Esophagus (tissue), 2 donors: ENCODE measurements around the gene FITM1. TPM values are rescaled to one million over a fixed set of nuclear protein-coding genes. Genes with fewer than 3 reads are reported as not detected.

Experiments
- H3K27ac ChIP-seq, 2 donors: one replicate each; pipeline ENCODE4 v1.5.1; 2013; ENCODE audit warnings: low read depth in 2 of 2, mild to moderate bottlenecking in 2 of 2, inconsistent platforms in 1 of 2, low read length in 1 of 2, moderate library complexity in 1 of 2
- H3K27me3 ChIP-seq, 2 donors: one replicate each; pipeline ENCODE4 v1.6.1; 2013; ENCODE audit warnings: low read length in 2 of 2, control low read depth in 1 of 2, mild to moderate bottlenecking in 1 of 2; ENCODE audit not compliant: insufficient read depth in 2 of 2, control insufficient read depth in 1 of 2
- H3K36me3 ChIP-seq, 2 donors: one replicate each; pipeline ENCODE4 v1.6.1; 2013; ENCODE audit warnings: low read length in 1 of 2; ENCODE audit not compliant: control insufficient read depth in 2 of 2, insufficient read depth in 2 of 2
- H3K4me1 ChIP-seq, 2 donors: one replicate each; pipeline ENCODE4 v1.6.1; 2013; ENCODE audit warnings: low read length in 1 of 2; ENCODE audit not compliant: control insufficient read depth in 2 of 2, insufficient read depth in 2 of 2
- H3K4me3 ChIP-seq, 2 donors: one replicate each; pipeline ENCODE4 v1.5.1; 2013; ENCODE audit warnings: low read length in 2 of 2, mild to moderate bottlenecking in 2 of 2, low read depth in 1 of 2, moderate library complexity in 1 of 2
- H3K9me3 ChIP-seq, 2 donors: one replicate each; pipeline ENCODE4 v1.6.1; 2013; ENCODE audit warnings: mild to moderate bottlenecking in 2 of 2, low read depth in 1 of 2, low read length in 1 of 2, moderate library complexity in 1 of 2; ENCODE audit not compliant: control insufficient read depth in 2 of 2, insufficient read depth in 1 of 2
- WGBS, 2 donors: extraction: QIAGEN DNeasy Blood & Tissue Kit; methylation state at CpG; one replicate each; pipeline ENCODE4 v1.1.7; 2013; 5-methylcytosine and 5-hydroxymethylcytosine counted together
- polyA plus RNA-seq, 2 donors: library from polyadenylated mRNA; stranded (reverse); fragments of 200-250 nt; gene quantifications; one replicate each; pipeline ENCODE4 v1.2.3, GENCODE V29; 2013
- donor health status: healthy with polysubstance abuse.
- donor health status: Bipolar disorder and iron deficiency.

Gene FITM1
- polyA plus RNA-seq, 2 donors: 0.60 to 1.1 TPM

DNA sequence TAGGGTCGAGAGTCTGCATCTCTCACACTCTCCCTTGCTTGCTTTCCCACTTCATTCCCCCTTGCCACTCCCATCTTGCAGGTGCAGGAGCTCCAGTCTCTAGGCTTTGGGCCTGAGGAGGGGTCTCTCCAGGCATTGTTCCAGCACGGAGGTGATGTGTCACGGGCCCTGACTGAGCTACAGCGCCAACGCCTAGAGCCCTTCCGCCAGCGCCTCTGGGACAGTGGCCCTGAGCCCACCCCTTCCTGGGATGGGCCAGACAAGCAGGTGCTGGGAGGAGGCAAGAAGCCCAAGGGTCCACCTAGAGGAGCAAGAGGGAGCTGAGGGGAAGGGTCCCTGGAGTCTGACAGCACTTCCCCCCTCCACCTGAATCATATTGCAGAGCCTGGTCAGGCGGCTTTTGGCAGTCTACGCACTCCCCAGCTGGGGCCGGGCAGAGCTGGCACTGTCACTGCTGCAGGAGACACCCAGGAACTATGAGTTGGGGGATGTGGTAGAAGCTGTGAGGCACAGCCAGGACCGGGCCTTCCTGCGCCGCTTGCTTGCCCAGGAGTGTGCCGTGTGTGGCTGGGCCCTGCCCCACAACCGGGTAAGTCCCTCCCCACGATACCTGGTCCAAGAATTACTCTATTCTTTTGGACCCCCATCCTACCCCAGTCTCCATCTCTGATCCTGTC, 21.1 kb downstream of the FITM1 start:
- 95% methylated on average over 16 of the region's 16 CpGs for WGBS, 2 donors
- H3K9me3 ChIP-seq: no peaks in the 10 kb centered on the region
- H3K27me3 ChIP-seq: no peaks in the 10 kb centered on the region
- H3K27ac ChIP-seq: no peak overlapping the region
- H3K4me3 ChIP-seq: no peak overlapping the region
- H3K4me1 ChIP-seq: peaks cover 0 to 8% of the 10 kb centered on the region in 2 donors
- H3K36me3 ChIP-seq: peaks cover 12 to 34% of the 10 kb centered on the region in 2 donors

- no peaks in the 10 kb centered on the region for H3K27me3 ChIP-seq
- peaks cover 0 to 6% of the 10 kb centered on the region in 2 donors for H3K4me1 ChIP-seq
- no peak overlapping the region for H3K27ac ChIP-seq
- no peaks in the 10 kb centered on the region for H3K9me3 ChIP-seq
- H3K4me3 ChIP-seq: no peak overlapping the region
- H3K36me3 ChIP-seq: peaks cover 22 to 47% of the 10 kb centered on the region in 2 donors
- WGBS, 2 donors: 95 to 96% methylated on average over 10 of the region's 10 CpGs
These were observed 24.6 kb downstream of the FITM1 start for GRCh38 chr14:24155100-24155499.

DNA sequence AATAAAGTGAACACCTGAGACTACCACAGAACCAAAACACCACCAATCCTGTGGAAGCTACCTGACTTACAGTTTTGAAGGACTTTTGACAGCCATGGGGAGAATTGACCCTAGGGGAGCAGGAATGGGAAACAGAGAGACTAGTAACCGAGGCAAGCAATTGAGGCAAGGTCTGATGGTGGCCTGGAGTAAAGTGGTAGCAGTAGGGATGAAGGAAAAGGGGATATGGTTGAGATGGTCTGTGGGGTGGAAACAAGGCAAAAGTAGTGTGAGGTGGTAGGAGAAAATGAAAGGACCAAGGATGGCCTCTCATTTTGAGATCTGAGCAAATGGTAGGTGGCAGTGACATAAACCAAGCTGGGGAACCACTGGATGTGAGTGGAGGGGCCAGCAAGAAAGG, 26.4 kb downstream of the FITM1 start:
- WGBS, 2 donors: 81 to 96% methylated on average over 1 of the region's 1 CpG
- H3K36me3 ChIP-seq: peaks cover 17 to 33% of the 10 kb centered on the region in 2 donors
- H3K27ac ChIP-seq: peak overlapping the region in 1 of 2 donors; percentile 43
- no peak overlapping the region for H3K4me3 ChIP-seq
- no peaks in the 10 kb centered on the region for H3K27me3 ChIP-seq
- H3K4me1 ChIP-seq: peaks cover 0 to 6% of the 10 kb centered on the region in 2 donors
- no peaks in the 10 kb centered on the region for H3K9me3 ChIP-seq

GRCh38 chr14:24157331-24157730, 26.9 kb downstream of the FITM1 start:
- H3K27me3 ChIP-seq: no peaks in the 10 kb centered on the region
- H3K36me3 ChIP-seq: peaks cover 17 to 32% of the 10 kb centered on the region in 2 donors
- no peaks in the 10 kb centered on the region for H3K9me3 ChIP-seq
- WGBS, 2 donors: 63 to 72% methylated on average over 12 of the region's 12 CpGs
- H3K27ac ChIP-seq: peak overlapping the region in 1 of 2 donors; percentile 43
- no peak overlapping the region for H3K4me3 ChIP-seq
- H3K4me1 ChIP-seq: peaks cover 0 to 11% of the 10 kb centered on the region in 2 donors

- H3K9me3 ChIP-seq: no peaks in the 10 kb centered on the region
- H3K27me3 ChIP-seq: no peaks in the 10 kb centered on the region
- H3K4me1 ChIP-seq: peaks cover 3 to 15% of the 10 kb centered on the region in 2 donors
- WGBS, 2 donors: 85 to 90% methylated on average over 11 of the region's 11 CpGs
- no peak overlapping the region for H3K4me3 ChIP-seq
- H3K36me3 ChIP-seq: peaks cover 34 to 50% of the 10 kb centered on the region in 2 donors
- peak overlapping the region in 1 of 2 donors; percentile 80 for H3K27ac ChIP-seq
These were observed 29.5 kb downstream of the FITM1 start for GRCh38 chr14:24159777-24160498.

DNA sequence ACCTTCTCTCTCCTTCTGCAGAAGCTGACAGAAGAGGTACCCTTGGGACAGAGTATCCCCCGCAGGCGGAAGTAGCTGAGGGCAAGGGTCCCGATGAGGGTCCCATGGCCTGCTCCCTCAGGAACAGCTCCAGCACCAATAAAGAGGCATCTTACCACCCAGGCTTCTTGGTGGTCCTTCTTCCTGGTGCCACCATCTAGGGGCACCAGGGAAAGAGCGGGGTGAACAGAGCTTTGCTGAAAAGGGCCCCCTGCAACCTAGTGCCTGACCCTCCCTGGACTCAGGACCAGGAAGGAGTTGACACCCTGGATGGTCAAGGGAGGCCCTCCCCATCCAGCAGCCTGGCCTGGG, 30.0 kb downstream of the FITM1 start:
- Histone ChIP-seq H3K27me3 (no peaks in the 10 kb centered on the region), H3K4me3 (no peak overlapping the region), H3K36me3 (peaks cover 35 to 49% of the 10 kb centered on the region in 2 donors), H3K4me1 (peaks cover 3 to 16% of the 10 kb centered on the region in 2 donors), H3K9me3 (no peaks in the 10 kb centered on the region), H3K27ac (peak overlapping the region; percentile 65 to 80)
- WGBS, 2 donors: 90 to 91% methylated on average over 4 of the region's 4 CpGs

DNA sequence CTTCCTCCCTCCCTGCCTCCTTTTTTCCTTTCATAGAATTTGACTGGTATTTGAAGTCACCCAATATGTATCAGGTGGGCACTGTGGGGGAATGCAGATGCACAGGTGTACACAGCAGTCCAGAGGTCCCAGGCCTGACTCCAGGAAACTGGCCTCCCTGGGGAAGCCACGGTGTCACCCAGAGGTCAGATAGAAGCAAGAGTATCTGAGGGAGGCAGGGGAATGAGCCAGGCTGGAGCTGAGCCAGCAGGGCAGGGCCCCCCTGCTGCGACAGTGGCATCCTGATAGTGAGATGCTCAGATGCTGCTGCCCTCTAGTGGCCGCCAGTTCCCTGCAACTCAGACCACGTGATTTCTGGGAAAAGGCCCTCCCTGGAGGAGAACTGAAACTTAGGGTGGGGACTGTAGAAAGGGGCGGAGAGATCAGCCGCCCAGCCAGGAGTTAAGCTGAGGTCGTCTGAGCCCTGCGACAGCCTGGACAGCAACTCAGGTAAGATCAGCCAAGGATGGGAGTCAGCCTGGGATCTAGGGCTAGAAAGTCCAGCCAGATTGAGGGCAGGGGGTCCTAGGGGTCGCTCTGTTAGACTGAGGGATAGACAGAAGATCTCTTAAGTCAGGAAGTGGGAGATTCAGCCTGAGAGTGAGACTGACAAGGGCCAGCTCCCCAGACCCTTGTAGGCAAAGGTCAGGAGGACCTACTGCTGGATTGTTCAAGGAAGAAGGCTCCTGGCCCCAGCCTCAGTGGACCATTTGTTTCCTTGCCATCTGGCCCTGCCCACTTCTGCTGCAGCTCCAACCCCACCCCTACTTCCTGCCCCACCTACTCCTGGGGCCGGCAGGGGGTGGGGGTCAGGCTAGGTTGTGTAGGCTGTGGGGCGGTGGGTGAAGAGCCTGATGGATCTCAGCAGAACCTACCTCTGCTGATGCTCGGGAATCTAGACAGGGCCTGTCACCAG, 30.7 kb downstream of the FITM1 start, which contains the start of gene IRF9:
TSS of gene IRF9 (plus strand) at position 416 of the 955 bp plus-strand sequence. CDS start 880 bp downstream, outside the sequence.
- no peaks in the 10 kb centered on the region for H3K9me3 ChIP-seq
- H3K27ac ChIP-seq: peak within 1 kb of the TSS; percentile 81 to 97
- peak within 1 kb of the TSS; percentile 62 for H3K4me3 ChIP-seq
- H3K27me3 ChIP-seq: no peaks in the 10 kb centered on the region
- peaks cover 6 to 16% of the 10 kb centered on the region in 2 donors for H3K4me1 ChIP-seq
- WGBS, 2 donors: 0% methylated on average over 12 of the region's 12 CpGs
- peaks cover 32 to 48% of the 10 kb centered on the region in 2 donors for H3K36me3 ChIP-seq

DNA sequence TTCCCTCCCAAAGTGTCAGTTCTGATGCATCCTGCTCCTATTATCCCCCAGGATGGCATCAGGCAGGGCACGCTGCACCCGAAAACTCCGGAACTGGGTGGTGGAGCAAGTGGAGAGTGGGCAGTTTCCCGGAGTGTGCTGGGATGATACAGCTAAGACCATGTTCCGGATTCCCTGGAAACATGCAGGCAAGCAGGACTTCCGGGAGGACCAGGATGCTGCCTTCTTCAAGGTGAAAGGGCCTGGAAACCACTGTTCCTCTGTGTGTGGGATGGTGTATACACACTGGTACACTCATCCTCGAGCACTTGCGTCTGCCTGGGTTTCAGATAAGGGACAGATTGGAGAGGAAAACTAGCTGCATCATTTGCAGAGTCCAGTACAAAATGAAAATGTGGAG, 31.6 kb downstream of the FITM1 start:
- peak overlapping the region; percentile 62 for H3K4me3 ChIP-seq
- WGBS, 2 donors: 18 to 27% methylated on average over 8 of the region's 8 CpGs
- peak overlapping the region; percentile 69 to 81 for H3K27ac ChIP-seq
- H3K27me3 ChIP-seq: no peaks in the 10 kb centered on the region
- no peaks in the 10 kb centered on the region for H3K9me3 ChIP-seq
- peaks cover 6 to 13% of the 10 kb centered on the region in 2 donors for H3K4me1 ChIP-seq
- H3K36me3 ChIP-seq: peaks cover 38 to 48% of the 10 kb centered on the region in 2 donors

DNA sequence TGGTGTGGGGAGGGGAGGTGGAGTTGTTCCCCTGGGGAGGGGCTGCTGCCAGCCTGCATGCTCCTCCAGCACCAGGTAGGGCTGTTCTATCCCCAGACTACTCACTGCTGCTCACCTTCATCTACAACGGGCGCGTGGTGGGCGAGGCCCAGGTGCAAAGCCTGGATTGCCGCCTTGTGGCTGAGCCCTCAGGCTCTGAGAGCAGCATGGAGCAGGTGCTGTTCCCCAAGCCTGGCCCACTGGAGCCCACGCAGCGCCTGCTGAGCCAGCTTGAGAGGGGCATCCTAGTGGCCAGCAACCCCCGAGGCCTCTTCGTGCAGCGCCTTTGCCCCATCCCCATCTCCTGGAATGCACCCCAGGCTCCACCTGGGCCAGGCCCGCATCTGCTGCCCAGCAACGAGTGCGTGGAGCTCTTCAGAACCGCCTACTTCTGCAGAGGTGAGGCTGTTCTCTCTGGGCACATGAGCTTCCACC, 34.1 kb downstream of the FITM1 start:
- WGBS, 2 donors: 60 to 68% methylated on average over 14 of the region's 14 CpGs
- peaks cover 6 to 10% of the 10 kb centered on the region in 2 donors for H3K4me1 ChIP-seq
- H3K4me3 ChIP-seq: no peak overlapping the region
- H3K36me3 ChIP-seq: peaks cover 28 to 40% of the 10 kb centered on the region in 2 donors
- no peaks in the 10 kb centered on the region for H3K9me3 ChIP-seq
- no peaks in the 10 kb centered on the region for H3K27me3 ChIP-seq
- peak overlapping the region in 1 of 2 donors; percentile 47 for H3K27ac ChIP-seq
